Panc1 (cell line): ENCODE results near the gene IL16. TPM values are rescaled to one million over a fixed set of nuclear protein-coding genes. Genes with fewer than 3 reads are reported as not detected.

ENCODE experiments used
- ATAC-seq: fragments of 200-7000 bp; cut with Tn5 transposase; 2 replicates; pipeline ENCODE4 v1.9.1; 2020; ENCODE audit warnings: mild to moderate bottlenecking, moderate library complexity
- BruUV-seq: library from RNA; stranded (reverse); fragments of 400-500 nt; replicated peaks from 2 replicates; lab custom pipeline; 2021; lab: Mats Ljungman, UMichigan
- CTCF ChIA-PET: fragments of 300-600 bp; sonication (Branson Sonifier 250); formaldehyde crosslinking; loops from one replicate; lab custom pipeline; 2022; ENCODE audit warnings: antibody characterized with exemption; lab: Charles Lee
- POLR2A ChIA-PET: fragments of 300-600 bp; sonication (Branson Sonifier 250); formaldehyde crosslinking; loops from one replicate; lab custom pipeline; 2022; ENCODE audit warnings: antibody characterized with exemption; lab: Charles Lee
- DNase-seq: peaks from one replicate; pipeline ENCODE4 v3.0.0-alpha.2; 2010; ENCODE audit warnings: low read depth, low spot score
- H3K27ac ChIP-seq: 2 replicates; pipeline ENCODE4 v1.5.1; 2011; ENCODE audit warnings: mild to moderate bottlenecking, low read length, inconsistent platforms
- H3K27me3 ChIP-seq: fragments of 200-500 bp; sonication (Bioruptor generic); 2 replicates; pipeline ENCODE4 v1.6.0; 2014; ENCODE audit warnings: low read length, inconsistent platforms; ENCODE audit not compliant: control insufficient read depth, insufficient read depth
- H3K36me3 ChIP-seq: fragments of 200-500 bp; sonication (Bioruptor generic); 2 replicates; pipeline ENCODE4 v1.5.1; 2014; ENCODE audit warnings: inconsistent platforms, mild to moderate bottlenecking, low read length, moderate library complexity; ENCODE audit not compliant: control insufficient read depth, insufficient read depth
- H3K4me1 ChIP-seq: 2 replicates; pipeline ENCODE4 v1.5.1; 2011; ENCODE audit warnings: inconsistent platforms, mild to moderate bottlenecking, low read length, moderate library complexity; ENCODE audit not compliant: control insufficient read depth, insufficient read depth
- H3K4me3 ChIP-seq, 2 experiments: 2 replicates each; pipeline ENCODE4 v1.5.1; 2011 to 2012; ENCODE audit warnings: low read depth in 2 of 2, low read length in 2 of 2, mild to moderate bottlenecking in 2 of 2, inconsistent platforms in 1 of 2, moderate library complexity in 1 of 2
- H3K9me3 ChIP-seq: fragments of 200-500 bp; sonication (Bioruptor generic); 2 replicates; pipeline ENCODE4 v1.5.1; 2014; ENCODE audit warnings: low read depth, mild to moderate bottlenecking, inconsistent platforms, low read length, moderate library complexity; ENCODE audit not compliant: control insufficient read depth, insufficient read depth
- CTCF ChIP-seq: fragments of 450-650 bp; IDR thresholded peaks from 2 replicates; pipeline ENCODE4 v1.5.1; 2017; ENCODE audit warnings: mild to moderate bottlenecking
- POLR2AphosphoS5 ChIP-seq: IDR thresholded peaks from 2 replicates; pipeline ENCODE4 v1.6.1; 2012; ENCODE audit warnings: mild to moderate bottlenecking, low read depth, low read length, moderate library complexity
- REST ChIP-seq, 2 experiments: IDR thresholded peaks; 2 replicates each; pipeline ENCODE4 v1.6.1; 2011 to 2012; ENCODE audit warnings: low read depth in 2 of 2, control low read depth in 1 of 2, low read length in 1 of 2, mild to moderate bottlenecking in 1 of 2, moderate library complexity in 1 of 2; ENCODE audit not compliant: insufficient read depth in 1 of 2
- SIN3A ChIP-seq: IDR thresholded peaks from 2 replicates; pipeline ENCODE4 v1.6.1; 2012; ENCODE audit warnings: low read depth, mild to moderate bottlenecking, low read length, moderate library complexity, borderline replicate concordance; ENCODE audit not compliant: insufficient read depth
- TCF7L2 ChIP-seq: IDR thresholded peaks from 2 replicates; pipeline ENCODE4 v1.6.1; 2011; ENCODE audit warnings: mild to moderate bottlenecking, low read depth, low read length, inconsistent platforms
- in situ Hi-C: cut with HindIII; loops from 2 replicates; pipeline ENCODE4 v1.10.0; 2016; ENCODE audit warnings: low sequenced_read_pairs, low pct_unique_long_range_greater_than_20kb
- intact Hi-C: fragments of 100-400 bp; cut with micrococcal nuclease; formaldehyde crosslinking; loops from one replicate; pipeline ENCODE4 v1.10.0; 2022; ENCODE audit not compliant: unreplicated experiment
- total RNA-seq: library from RNA; stranded (reverse); gene quantifications from one replicate; pipeline ENCODE4 v1.2.1, GENCODE V29; 2021; ENCODE audit not compliant: unreplicated experiment

The IL16 gene
- total RNA-seq, 1 experiment from 2014 or later: 1.0 TPM

GRCh38 chr15:81289910-81290309 lies 93.2 kb downstream of the IL16 start:
- POLR2A ChIA-PET: no interaction called here
- in situ Hi-C loops: no loop called here

GRCh38 chr15:81291916-81292522 lies 95.3 kb downstream of the IL16 start:
- BruUV-seq: no TSS peak
- intact Hi-C loops: no loop called here
- CTCF ChIA-PET: no interaction called here

More at GRCh38 chr15:81289910-81290309, 93.2 kb downstream of the IL16 start:
- no peak overlapping the region for H3K4me3 ChIP-seq
- no TSS peak for BruUV-seq
- intact Hi-C loops: no loop called here
- DNase-seq: no peak
- H3K4me1 ChIP-seq: no peaks in the 10 kb centered on the region
- no peak for TF ChIP-seq TCF7L2
- no peak for TF ChIP-seq REST (IDR thresholded peaks at IDR 0.05; ENCODE audit: insufficient read depth in 1 of 2, low read depth in 2 of 2, low read length in 1 of 2)
- no peaks in the 10 kb centered on the region for H3K36me3 ChIP-seq
- peaks cover 5% of the 10 kb centered on the region; the same call in 1 of the 2 replicates for H3K27me3 ChIP-seq
- H3K9me3 ChIP-seq: no peaks in the 10 kb centered on the region
- ATAC-seq: no peak
- H3K27ac ChIP-seq: no peak overlapping the region
- CTCF ChIA-PET: interaction anchor here (0.7 kb wide), 1 partner anchor 49 kb away, joined by 3 read pairs; no protein-coding TSS in a partner anchor

More at GRCh38 chr15:81291916-81292522, 95.3 kb downstream of the IL16 start:
- DNase-seq (no peak), ATAC-seq (no peak)
- no peaks in the 10 kb centered on the region for H3K9me3 ChIP-seq
- TF ChIP-seq SIN3A (no peak), POLR2AphosphoS5 (no peak), CTCF (no peak), TCF7L2 (no peak), REST (IDR thresholded peaks at IDR 0.05; ENCODE audit: insufficient read depth in 1 of 2, low read depth in 2 of 2, low read length in 1 of 2) (no peak)
- no peaks in the 10 kb centered on the region for H3K36me3 ChIP-seq
- POLR2A ChIA-PET: interaction anchor here (0.6 kb wide), 1 partner anchor 551 kb away, joined by 3 read pairs; no protein-coding TSS in a partner anchor
- in situ Hi-C loops: no loop called here
- H3K4me3 ChIP-seq: no peak overlapping the region
- H3K27me3 ChIP-seq: peaks cover 6% of the 10 kb centered on the region
- no peaks in the 10 kb centered on the region for H3K4me1 ChIP-seq
- no peak overlapping the region for H3K27ac ChIP-seq
